ENCODE data around the gene SHROOM3. TPM values are rescaled to one million over a fixed set of nuclear protein-coding genes. Genes with fewer than 3 reads are reported as not detected.

The SHROOM3 gene
- total RNA-seq, 4 donors from 2014 or later, result 44.4 to 101 (median 88.5) TPM

DNA sequence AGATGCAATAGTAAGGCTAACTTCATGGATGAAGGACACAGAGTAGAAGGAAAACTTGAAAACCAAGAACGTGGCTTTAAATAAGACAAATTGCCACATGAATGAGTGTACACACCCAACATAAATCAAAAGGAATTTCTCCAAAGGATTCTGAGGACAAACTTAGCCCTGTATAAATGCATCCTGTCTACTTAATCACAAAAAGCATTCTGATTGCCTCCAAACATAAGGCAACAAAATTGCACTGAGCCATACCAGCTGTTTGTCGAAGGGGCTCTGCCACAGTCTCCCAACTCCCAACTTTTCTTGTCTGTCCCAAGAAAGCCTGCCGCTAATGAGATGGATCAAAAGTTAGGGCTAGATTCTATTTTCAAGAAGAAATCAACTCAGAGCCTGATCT is 268.6 kb downstream of the SHROOM3 start:
- Histone ChIP-seq H3K9me3 (no peaks in the 10 kb centered on the region), H3K27me3 (no peaks in the 10 kb centered on the region), H3K4me1 (peaks cover 17 to 72% (median 62%) of the 10 kb centered on the region in 4 donors), H3K27ac (replicated peaks in 1 of 4) (peak overlapping the region; percentile 39 to 65 (median 59)), H3K4me3 (no peak overlapping the region), H3K36me3 (no peaks in the 10 kb centered on the region)
- TF ChIP-seq POLR2AphosphoS5 (IDR thresholded peaks at IDR 0.05) (no peak), EP300 (IDR thresholded peaks at IDR 0.05) (no peak)
- TF ChIP-seq, protein P1, sequence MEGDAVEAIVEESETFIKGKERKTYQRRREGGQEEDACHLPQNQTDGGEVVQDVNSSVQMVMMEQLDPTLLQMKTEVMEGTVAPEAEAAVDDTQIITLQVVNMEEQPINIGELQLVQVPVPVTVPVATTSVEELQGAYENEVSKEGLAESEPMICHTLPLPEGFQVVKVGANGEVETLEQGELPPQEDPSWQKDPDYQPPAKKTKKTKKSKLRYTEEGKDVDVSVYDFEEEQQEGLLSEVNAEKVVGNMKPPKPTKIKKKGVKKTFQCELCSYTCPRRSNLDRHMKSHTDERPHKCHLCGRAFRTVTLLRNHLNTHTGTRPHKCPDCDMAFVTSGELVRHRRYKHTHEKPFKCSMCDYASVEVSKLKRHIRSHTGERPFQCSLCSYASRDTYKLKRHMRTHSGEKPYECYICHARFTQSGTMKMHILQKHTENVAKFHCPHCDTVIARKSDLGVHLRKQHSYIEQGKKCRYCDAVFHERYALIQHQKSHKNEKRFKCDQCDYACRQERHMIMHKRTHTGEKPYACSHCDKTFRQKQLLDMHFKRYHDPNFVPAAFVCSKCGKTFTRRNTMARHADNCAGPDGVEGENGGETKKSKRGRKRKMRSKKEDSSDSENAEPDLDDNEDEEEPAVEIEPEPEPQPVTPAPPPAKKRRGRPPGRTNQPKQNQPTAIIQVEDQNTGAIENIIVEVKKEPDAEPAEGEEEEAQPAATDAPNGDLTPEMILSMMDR (IDR thresholded peaks at IDR 0.05), result no peak
- DNase-seq (ENCODE audit: extremely low spot score), result no peak
- WGBS, result 69% methylated on average over 3 of the region's 3 CpGs
- intact Hi-C loops (cut with DNase I), result no loop called here

GRCh38 chr4:76704133-76704881 is 269.3 kb downstream of the SHROOM3 start:
- Histone ChIP-seq H3K27me3 (no peaks in the 10 kb centered on the region), H3K4me3 (no peak overlapping the region), H3K9me3 (no peaks in the 10 kb centered on the region), H3K36me3 (no peaks in the 10 kb centered on the region), H3K4me1 (peaks cover 23 to 72% (median 64%) of the 10 kb centered on the region in 4 donors), H3K27ac (replicated peaks in 1 of 4) (peak overlapping the region; percentile 39 to 65 (median 59))
- no peak for DNase-seq (ENCODE audit: extremely low spot score)
- intact Hi-C loops (cut with DNase I), result no loop called here
- TF ChIP-seq POLR2AphosphoS5 (IDR thresholded peaks at IDR 0.05) (no peak), EP300 (IDR thresholded peaks at IDR 0.05) (no peak), POLR2A (IDR thresholded peaks at IDR 0.05; ENCODE audit: low read depth) (no peak)
- TF ChIP-seq, protein P1 (IDR thresholded peaks at IDR 0.05), result no peak
- 36% methylated on average over 3 of the region's 3 CpGs for WGBS

DNA sequence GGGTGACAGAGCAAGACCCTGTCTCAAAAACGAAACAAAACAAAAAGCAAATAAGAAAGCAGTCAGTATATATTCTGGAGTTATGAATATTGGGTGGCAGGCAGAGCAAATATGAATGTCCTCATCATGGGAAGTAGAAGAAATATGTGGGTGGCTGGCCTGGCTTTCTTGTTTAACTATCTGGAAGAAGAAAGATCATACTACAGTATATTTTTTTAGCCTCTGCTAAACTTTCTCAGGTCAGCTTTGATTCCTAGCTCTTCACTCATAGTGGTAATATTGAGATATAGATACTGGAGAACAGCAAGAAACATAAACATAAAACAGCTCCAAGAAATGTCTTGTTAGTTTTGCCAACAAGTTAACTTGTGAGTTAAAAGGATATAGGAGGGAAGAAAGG is 270.4 kb downstream of the SHROOM3 start:
- intact Hi-C loops (cut with DNase I), result no loop called here
- Histone ChIP-seq H3K4me3 (no peak overlapping the region), H3K4me1 (peaks cover 29 to 71% (median 63%) of the 10 kb centered on the region in 4 donors), H3K36me3 (no peaks in the 10 kb centered on the region), H3K9me3 (no peaks in the 10 kb centered on the region), H3K27me3 (no peaks in the 10 kb centered on the region), H3K27ac (replicated peaks in 1 of 4) (peak overlapping the region; percentile 39 to 65 (median 59))
- 68% methylated on average over 1 of the region's 1 CpG for WGBS
- no peak for DNase-seq (ENCODE audit: extremely low spot score)
- no peak for TF ChIP-seq POLR2AphosphoS5 (IDR thresholded peaks at IDR 0.05)
- TF ChIP-seq EP300 (IDR thresholded peaks at IDR 0.05), result no peak
- TF ChIP-seq POLR2A (IDR thresholded peaks at IDR 0.05; ENCODE audit: low read depth), result no peak
- TF ChIP-seq, protein P1 (IDR thresholded peaks at IDR 0.05), result no peak

DNA sequence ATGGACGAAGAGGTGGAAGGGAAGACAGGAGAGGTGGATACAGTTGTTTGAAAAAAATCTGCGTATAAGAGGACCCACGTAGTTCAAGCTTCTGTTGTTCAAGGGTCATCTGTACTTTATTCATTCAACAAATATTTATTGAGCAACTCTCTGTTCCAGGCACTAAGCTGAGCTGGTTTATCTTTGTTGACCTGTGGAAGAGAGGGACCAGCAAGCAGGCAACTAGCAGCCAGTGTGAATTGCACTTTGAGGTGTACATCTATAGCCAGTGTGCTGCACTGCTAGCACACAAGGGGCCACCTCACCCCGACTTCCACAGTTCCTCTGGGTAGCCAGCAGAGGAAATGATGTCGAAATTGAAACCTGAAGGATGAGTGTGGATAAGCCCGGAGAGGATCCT is 271.6 kb downstream of the SHROOM3 start:
- no peak overlapping the region for H3K27ac ChIP-seq (replicated peaks in 1 of 4)
- H3K27me3 ChIP-seq, result no peaks in the 10 kb centered on the region
- TF ChIP-seq, protein P1 (IDR thresholded peaks at IDR 0.05), result no peak
- TF ChIP-seq EP300 (IDR thresholded peaks at IDR 0.05) (no peak), POLR2A (IDR thresholded peaks at IDR 0.05; ENCODE audit: low read depth) (no peak), POLR2AphosphoS5 (IDR thresholded peaks at IDR 0.05) (no peak)
- no peaks in the 10 kb centered on the region for H3K9me3 ChIP-seq
- intact Hi-C loops (cut with DNase I), result no loop called here
- 96% methylated on average over 6 of the region's 6 CpGs for WGBS
- no peak for DNase-seq (ENCODE audit: extremely low spot score)
- no peaks in the 10 kb centered on the region for H3K36me3 ChIP-seq
- no peak overlapping the region for H3K4me3 ChIP-seq
- H3K4me1 ChIP-seq, result peaks cover 29 to 68% (median 60%) of the 10 kb centered on the region in 4 donors

Measured in esophagus muscularis mucosa (tissue), 4 donors.